Ovary (tissue), 9 donors: Measurements from ENCODE around the gene PARD3. TPM values are rescaled to one million over a fixed set of nuclear protein-coding genes. Genes with fewer than 3 reads are reported as not detected.

Source experiments
- DNase-seq, 5 donors: peaks; one replicate each; pipeline ENCODE4 v3.0.0-alpha.2; 2019 to 2020
- H3K27ac ChIP-seq, 2 donors: fragments of 200-600 bp; one replicate each; pipeline versions ENCODE4 v1.5.1 to v1.8.0; 2019 to 2022
- H3K27me3 ChIP-seq: fragments of 200-600 bp; one replicate; pipeline ENCODE4 v1.8.0; 2022
- H3K36me3 ChIP-seq: fragments of 200-600 bp; sonication (generic); one replicate; pipeline ENCODE4 v1.5.1; 2019
- H3K4me1 ChIP-seq: one replicate; pipeline ENCODE4 v1.8.1; 2013; ENCODE audit warnings: mild to moderate bottlenecking, moderate library complexity; ENCODE audit not compliant: insufficient read depth
- H3K4me3 ChIP-seq: fragments of 200-600 bp; sonication (generic); one replicate; pipeline ENCODE4 v1.5.1; 2017
- H3K9me3 ChIP-seq, 2 donors: fragments of 200-600 bp in 1 of 2; sonication (generic) in 1 of 2; one replicate each; pipeline versions ENCODE4 v1.5.1 to v1.8.1; 2013 to 2019; ENCODE audit warnings: mild to moderate bottlenecking in 1 of 2, moderate library complexity in 1 of 2
- EP300 ChIP-seq: sonication (generic); formaldehyde crosslinking; IDR thresholded peaks from one replicate; pipeline ENCODE4 v1.6.1; 2017; ENCODE audit warnings: antibody characterized with exemption
- POLR2A ChIP-seq: fragments of 450-650 bp; IDR thresholded peaks from one replicate; pipeline ENCODE4 v1.6.1; 2017; ENCODE audit warnings: antibody characterized with exemption, mild to moderate bottlenecking, moderate library complexity
- WGBS, 3 donors: extraction: QIAGEN DNeasy Blood & Tissue Kit in 1 of 3; methylation state at CpG; one replicate each; pipeline versions ENCODE4 v1.1.5 to v1.1.7; 2013 to 2017; 5-methylcytosine and 5-hydroxymethylcytosine counted together
- intact Hi-C, 4 donors: fragments of 100-400 bp; cut with DNase I; formaldehyde crosslinking; loops; one replicate each; pipeline versions ENCODE4 v1.11.0 to v1.15.1; 2022 to 2023
- polyA plus RNA-seq, 2 donors: library from polyadenylated mRNA; stranded (reverse); fragments of 200-250 nt in 1 of 2; fragments of 350-450 nt in 1 of 2; fragmentation: Illumina TruSeq in 1 of 2; extraction: RNeasy Lipid Tissue Mini Kit (QIAGEN cat#74804) in 1 of 2; gene quantifications; one replicate each; pipeline ENCODE4 v1.2.3, GENCODE V29; 2013 to 2014
- total RNA-seq, 7 donors: library from RNA; depleted of rRNA in 2 of 7; stranded (reverse); fragments of >200 nt in 2 of 7; fragmentation: NEBNext Ultra II Directional in 3 of 7; extraction: Animal tissue kit (Norgen Biotek cat#: 25700) in 3 of 7; gene quantifications; one replicate each; pipeline versions ENCODE4 v1.1.0 to v1.2.4, GENCODE V29; 2016 to 2023
- TF ChIP-seq, protein P1 (sequence below), 3 donors: fragments of 450-650 bp in 2 of 3; fragments of 200-600 bp in 1 of 3; IDR thresholded peaks; one replicate each; pipeline versions ENCODE4 v1.5.1 to v1.8.0; 2016 to 2022; ENCODE audit warnings: antibody characterized with exemption in 3 of 3, mild to moderate bottlenecking in 1 of 3
- donor health status: DM: no; HTN: no; CAD: no; lungs with moderate emphysema.
- donor health status: DM: no; HTN: no; CAD: no.
- donor health status: Bipolar disorder and iron deficiency.
- donor health status: DM: yes; HTN: yes; CAD: no.
- donor health status: DM: no; HTN: no; CAD: no.
- donor health status: DM: yes; HTN: yes; CAD: no.

Gene PARD3
- total and polyA plus RNA-seq, 9 donors: 31.8 to 92.3 (median 67.1) TPM

DNA sequence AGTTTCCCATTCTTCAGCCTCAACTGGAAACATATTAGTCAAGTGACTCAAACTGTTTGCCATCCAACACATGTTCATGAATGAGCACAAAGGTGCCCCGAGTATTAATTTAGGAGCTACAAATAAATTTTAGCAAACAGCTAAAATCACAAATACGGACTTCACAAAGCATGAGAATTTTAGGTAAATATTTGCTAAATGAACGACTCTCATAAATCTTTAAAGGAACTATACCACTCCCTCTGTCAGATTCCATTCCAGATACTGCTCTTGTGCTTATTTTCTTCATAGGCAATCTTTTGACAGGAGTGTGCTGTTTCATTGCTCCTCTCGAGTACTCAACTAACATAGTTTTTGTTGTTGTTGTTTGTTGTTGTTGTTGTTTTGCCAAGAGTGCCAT is 330.9 kb downstream of the PARD3 start:
- 93 to 95% (median 95%) methylated on average over 4 of the region's 4 CpGs for WGBS, 3 donors
- no peaks in the 10 kb centered on the region for H3K27me3 ChIP-seq
- DNase-seq: no peak

GRCh38 chr10:34480345-34480744 is 334.8 kb downstream of the PARD3 start:
- Histone ChIP-seq H3K27me3 (no peaks in the 10 kb centered on the region), H3K4me1 (peaks cover 1% of the 10 kb centered on the region), H3K27ac (no peak overlapping the region), H3K4me3 (no peak overlapping the region), H3K9me3 (no peaks in the 10 kb centered on the region), H3K36me3 (no peaks in the 10 kb centered on the region)
- intact Hi-C loops: no loop called here
- 76 to 83% (median 77%) methylated on average over 4 of the region's 4 CpGs for WGBS, 3 donors
- no peak for TF ChIP-seq EP300
- no peak for DNase-seq

More for the DNA sequence above, 330.9 kb downstream of the PARD3 start:
- H3K36me3 ChIP-seq: no peaks in the 10 kb centered on the region
- no peaks in the 10 kb centered on the region for H3K9me3 ChIP-seq
- no peak overlapping the region for H3K27ac ChIP-seq
- H3K4me1 ChIP-seq: no peaks in the 10 kb centered on the region
- TF ChIP-seq POLR2A (no peak), EP300 (no peak)
- TF ChIP-seq, protein P1, sequence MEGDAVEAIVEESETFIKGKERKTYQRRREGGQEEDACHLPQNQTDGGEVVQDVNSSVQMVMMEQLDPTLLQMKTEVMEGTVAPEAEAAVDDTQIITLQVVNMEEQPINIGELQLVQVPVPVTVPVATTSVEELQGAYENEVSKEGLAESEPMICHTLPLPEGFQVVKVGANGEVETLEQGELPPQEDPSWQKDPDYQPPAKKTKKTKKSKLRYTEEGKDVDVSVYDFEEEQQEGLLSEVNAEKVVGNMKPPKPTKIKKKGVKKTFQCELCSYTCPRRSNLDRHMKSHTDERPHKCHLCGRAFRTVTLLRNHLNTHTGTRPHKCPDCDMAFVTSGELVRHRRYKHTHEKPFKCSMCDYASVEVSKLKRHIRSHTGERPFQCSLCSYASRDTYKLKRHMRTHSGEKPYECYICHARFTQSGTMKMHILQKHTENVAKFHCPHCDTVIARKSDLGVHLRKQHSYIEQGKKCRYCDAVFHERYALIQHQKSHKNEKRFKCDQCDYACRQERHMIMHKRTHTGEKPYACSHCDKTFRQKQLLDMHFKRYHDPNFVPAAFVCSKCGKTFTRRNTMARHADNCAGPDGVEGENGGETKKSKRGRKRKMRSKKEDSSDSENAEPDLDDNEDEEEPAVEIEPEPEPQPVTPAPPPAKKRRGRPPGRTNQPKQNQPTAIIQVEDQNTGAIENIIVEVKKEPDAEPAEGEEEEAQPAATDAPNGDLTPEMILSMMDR (IDR thresholded peaks at IDR 0.05): no peak
- intact Hi-C loops: no loop called here
- no peak overlapping the region for H3K4me3 ChIP-seq

DNA sequence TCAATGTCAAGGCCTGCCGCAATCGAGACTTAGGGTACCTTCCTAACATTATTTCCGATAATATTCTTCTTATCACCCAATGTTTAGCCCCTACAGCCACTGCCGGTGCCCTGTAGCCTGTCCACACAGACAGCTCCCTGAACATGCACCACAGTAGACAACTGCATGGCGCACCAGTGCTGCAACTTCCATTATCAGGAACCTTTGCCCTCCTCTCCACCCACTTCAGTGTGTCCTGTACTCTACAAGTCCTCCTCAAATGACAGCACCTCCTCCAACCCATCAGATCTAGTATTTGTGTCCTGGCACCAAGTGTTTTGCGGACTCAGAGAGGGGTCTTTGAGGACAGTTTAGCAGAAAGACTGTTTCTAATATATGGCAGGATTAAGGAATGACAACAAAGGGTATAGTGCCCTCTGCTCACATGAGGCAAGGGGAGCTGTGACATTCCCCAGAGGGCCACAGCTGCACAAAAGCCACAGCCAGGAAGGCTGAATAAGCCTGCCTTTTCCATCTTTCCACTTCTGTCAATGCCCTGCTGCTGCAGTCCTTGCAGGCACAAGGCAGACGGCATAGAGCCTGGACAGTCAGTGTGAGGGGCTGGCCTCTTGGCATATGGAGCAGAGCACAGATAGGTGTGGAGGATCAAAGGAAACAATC is 335.4 kb downstream of the PARD3 start:
- Histone ChIP-seq H3K9me3 (no peaks in the 10 kb centered on the region), H3K27ac (no peak overlapping the region), H3K4me3 (no peak overlapping the region), H3K36me3 (no peaks in the 10 kb centered on the region), H3K4me1 (peaks cover 1% of the 10 kb centered on the region), H3K27me3 (no peaks in the 10 kb centered on the region)
- intact Hi-C loops: no loop called here
- TF ChIP-seq EP300: no peak
- TF ChIP-seq, protein P1 (IDR thresholded peaks at IDR 0.05): no peak
- no peak for TF ChIP-seq POLR2A
- no peak for DNase-seq
- 85 to 90% (median 89%) methylated on average over 7 of the region's 7 CpGs for WGBS, 3 donors

- Histone ChIP-seq H3K4me3 (no peak overlapping the region), H3K36me3 (no peaks in the 10 kb centered on the region), H3K9me3 (no peaks in the 10 kb centered on the region), H3K4me1 (peaks cover 4% of the 10 kb centered on the region), H3K27ac (no peak overlapping the region), H3K27me3 (no peaks in the 10 kb centered on the region)
- no peak for DNase-seq
- WGBS, 3 donors: 98 to 99% (median 99%) methylated on average over 2 of the region's 2 CpGs
- intact Hi-C loops: no loop called here
- TF ChIP-seq, protein P1 (IDR thresholded peaks at IDR 0.05): no peak
- TF ChIP-seq EP300 (no peak), POLR2A (no peak)
These were observed 337.8 kb downstream of the PARD3 start for GRCh38 chr10:34477249-34477648.

GRCh38 chr10:34476608-34477007 is 338.5 kb downstream of the PARD3 start:
- Histone ChIP-seq H3K27me3 (no peaks in the 10 kb centered on the region), H3K4me3 (no peak overlapping the region), H3K27ac (no peak overlapping the region), H3K9me3 (no peaks in the 10 kb centered on the region), H3K36me3 (no peaks in the 10 kb centered on the region), H3K4me1 (peaks cover 4% of the 10 kb centered on the region)
- no peak for DNase-seq
- intact Hi-C loops: no loop called here
- TF ChIP-seq, protein P1 (IDR thresholded peaks at IDR 0.05): no peak
- TF ChIP-seq POLR2A (no peak), EP300 (no peak)
- 94 to 98% (median 95%) methylated on average over 3 of the region's 3 CpGs for WGBS, 3 donors
